K562 (cell line): ENCODE measurements around the gene NTN1. TPM values are rescaled to one million over a fixed set of nuclear protein-coding genes. Genes with fewer than 3 reads are reported as not detected.

Experiments used
- ATAC-seq: fragments of 200-7000 bp; cut with Tn5 transposase; 3 replicates; pipeline ENCODE4 v1.9.1; 2020; ENCODE audit warnings: moderate library complexity
- BruUV-seq: library from RNA; stranded (reverse); fragments of 400-500 nt; replicated peaks from 2 replicates; lab custom pipeline; 2021; lab: Mats Ljungman, UMichigan
- CTCF ChIA-PET: fragments of 300-600 bp; formaldehyde crosslinking; extraction: SDS; loops from one replicate; lab custom pipeline; 2021; ENCODE audit warnings: low intra/inter-chr PET ratio; lab: Yijun Ruan, JAX
- POLR2A ChIA-PET: fragments of 300-600, 350-650 bp; sonication (Branson Sonifier 250); formaldehyde crosslinking; extraction: SDS; loops from one replicate; lab custom pipeline; 2021; ENCODE audit warnings: antibody characterized with exemption, inconsistent platforms; lab: Yijun Ruan, JAX
- DNase-seq, 4 experiments: peaks; one replicate each; pipeline versions ENCODE4 v3.0.0 to v3.0.0-alpha.2; 2011 to 2018; ENCODE audit warnings: low spot score in 3 of 4, mixed read lengths in 3 of 4; ENCODE audit errors: extremely low read depth in 1 of 4
- FAIRE-seq: peaks from 2 replicates; lab custom pipeline; 2011; peaks lifted over from hg19 to GRCh38; lab: Jason Lieb, UNC
- H2AFZ ChIP-seq: 2 replicates; pipeline ENCODE4 v1.6.0; 2011; ENCODE audit warnings: low read depth, low read length, control low read depth, inconsistent platforms
- H3K27ac ChIP-seq: fragments of 200-600 bp; 3 replicates; pipeline ENCODE4 v1.8.0; 2011; ENCODE audit warnings: low read depth, mild to moderate bottlenecking, control low read depth, inconsistent platforms, low read length, moderate library complexity, mixed read lengths; ENCODE audit errors: extremely low read depth
- H3K27me3 ChIP-seq, 2 experiments: fragments of 300-600 bp in 1 of 2; 2 replicates in 1 of 2; 3 replicates in 1 of 2; pipeline versions ENCODE4 v1.6.0 to v1.8.0; 2011; ENCODE audit warnings: inconsistent platforms in 2 of 2, low read length in 2 of 2, mild to moderate bottlenecking in 1 of 2, mixed read lengths in 1 of 2, moderate library complexity in 1 of 2; ENCODE audit not compliant: control insufficient read depth in 2 of 2, insufficient read depth in 2 of 2
- H3K36me3 ChIP-seq: fragments of 300-600 bp; 3 replicates; pipeline ENCODE4 v1.8.0; 2011; ENCODE audit warnings: mild to moderate bottlenecking, low read length, inconsistent platforms; ENCODE audit not compliant: control insufficient read depth, insufficient read depth
- H3K4me1 ChIP-seq, 2 experiments: fragments of 200-600 bp in 1 of 2; replicated peaks in 1 of 2; 2 replicates in 1 of 2; 3 replicates in 1 of 2; pipeline versions ENCODE4 v1.5.1 to v1.8.0; 2011; ENCODE audit warnings: inconsistent platforms in 2 of 2, low read length in 2 of 2, mild to moderate bottlenecking in 1 of 2, mixed read lengths in 1 of 2, moderate library complexity in 1 of 2; ENCODE audit not compliant: control insufficient read depth in 2 of 2, insufficient read depth in 2 of 2
- H3K4me2 ChIP-seq: 2 replicates; pipeline ENCODE4 v1.6.1; 2011; ENCODE audit warnings: low read length, control low read depth, inconsistent platforms, mixed read lengths; ENCODE audit not compliant: insufficient read depth
- H3K4me3 ChIP-seq: fragments of 200-600 bp; sonication (generic), shearing (Covaris generic); 2 replicates; pipeline ENCODE4 v1.5.1; 2016; ENCODE audit warnings: control low read depth, inconsistent platforms
- H3K79me2 ChIP-seq: fragments of 200-600 bp; 3 replicates; pipeline ENCODE4 v1.8.0; 2011; ENCODE audit warnings: low read length, inconsistent platforms; ENCODE audit not compliant: control insufficient read depth, insufficient read depth
- H3K9ac ChIP-seq, 2 experiments: 2 replicates each; pipeline versions ENCODE4 v1.6.0 to v1.6.1; 2011; ENCODE audit warnings: low read depth in 2 of 2, low read length in 2 of 2, control low read depth in 1 of 2, inconsistent platforms in 1 of 2, mild to moderate bottlenecking in 1 of 2, mixed read lengths in 1 of 2; ENCODE audit not compliant: insufficient read depth in 1 of 2
- H3K9me1 ChIP-seq: one replicate; pipeline ENCODE4 v1.6.0; 2011; ENCODE audit warnings: inconsistent platforms, mild to moderate bottlenecking, low read length, moderate library complexity; ENCODE audit not compliant: control insufficient read depth, insufficient read depth
- H3K9me3 ChIP-seq: replicated peaks from 2 replicates; pipeline ENCODE4 v1.5.1; 2011; ENCODE audit warnings: low read depth, low read length, inconsistent platforms; ENCODE audit not compliant: control insufficient read depth, insufficient read depth
- H4K20me1 ChIP-seq: replicated peaks from 2 replicates; pipeline ENCODE4 v1.6.1; 2011; ENCODE audit warnings: low read length, inconsistent platforms, mixed read lengths; ENCODE audit not compliant: control insufficient read depth, insufficient read depth
- GTF2F1 ChIP-seq: IDR thresholded peaks from 2 replicates; pipeline ENCODE4 v1.6.1; 2011; ENCODE audit warnings: low read depth, low read length, improper control_type of control experiment
- HDAC1 ChIP-seq, 2 experiments: fragments of 450-650 bp; IDR thresholded peaks; 2 replicates each; pipeline ENCODE4 v1.6.1; 2016 to 2017; ENCODE audit warnings: inconsistent platforms in 1 of 2, mild to moderate bottlenecking in 1 of 2, moderate library complexity in 1 of 2
- KLF1 ChIP-seq: fragments of 450-650 bp; IDR thresholded peaks from 2 replicates; pipeline ENCODE4 v1.6.1; 2016; ENCODE audit warnings: missing genetic modification characterization, missing compliant biosample characterization
- WGBS: fragments of 100-300 bp; shearing (Covaris generic); methylation state at CpG from one replicate; pipeline ENCODE4 v1.1.6; 2016; ENCODE audit warnings: low coverage, mixed read lengths; ENCODE audit not compliant: insufficient coverage; ENCODE audit errors: missing lambda C conversion rate; 5-methylcytosine and 5-hydroxymethylcytosine counted together
- in situ Hi-C: fragments of 300-500 bp; cut with MboI; formaldehyde crosslinking; loops from 4 replicates; pipeline ENCODE4 v1.15.0; 2018; ENCODE audit warnings: inconsistent platforms, mixed read lengths
- intact Hi-C: fragments of 100-400 bp; cut with micrococcal nuclease; formaldehyde crosslinking; loops from 2 replicates; pipeline ENCODE4 v1.14.2; 2022
- polyA plus RNA-seq, 8 experiments: library from polyadenylated mRNA; depleted of rRNA in 4 of 8; stranded (reverse) in 5 of 8; unstranded in 3 of 8; fragments of >200 nt; fragmentation: Nextera tagmentation in 2 of 8; fragmentation: Illumina TruSeq in 1 of 8; extraction: Ambion mirVana in 2 of 8; extraction: Trizol in 1 of 8; gene quantifications; 2 replicates each; pipeline versions ENCODE4 v1.2.1 to v1.2.3, GENCODE V29; 2011 to 2014; ENCODE audit warnings: inconsistent platforms in 1 of 8, missing spikeins in 1 of 8
- total RNA-seq, 7 experiments: library from RNA; depleted of rRNA in 6 of 7; stranded (reverse); fragments of >200 nt in 6 of 7; fragmentation: Illumina TruSeq in 2 of 7; extraction: Trizol in 2 of 7; gene quantifications; 2 replicates each; pipeline versions ENCODE4 v1.2.1 to v1.2.3, GENCODE V29; 2011 to 2021; ENCODE audit warnings: low replicate concordance in 1 of 7
- TF ChIP-seq, protein P1 (sequence below), 2 experiments: fragments of 200-800 bp in 1 of 2; sonication (Bioruptor generic) in 1 of 2; sonication (generic) in 1 of 2; formaldehyde crosslinking in 1 of 2; IDR thresholded peaks in 1 of 2; conservative IDR thresholded peaks in 1 of 2; 2 replicates each; pipeline versions ENCODE4 v1.5.0 to v1.6.1; 2016 to 2020; ENCODE audit warnings: missing compliant biosample characterization in 1 of 2, missing genetic modification characterization in 1 of 2, missing genetic modification reagents in 1 of 2

NTN1 gene
- total and polyA plus RNA-seq, 9 of the 15 experiments (the other 6 are each of a cell fraction or from before 2014, with no cell fraction given), result 0.02 TPM; not detected in 8

- in situ Hi-C loops, result no loop called here
Observed at GRCh38 chr17:9284884-9285283, 263.6 kb downstream of the NTN1 start.

More at GRCh38 chr17:9284884-9285283, 263.6 kb downstream of the NTN1 start:
- Histone ChIP-seq H3K4me2 (no peak overlapping the region), H3K27ac (no peak overlapping the region), H2AFZ (no peak overlapping the region), H3K9me1 (no peaks in the 10 kb centered on the region), H4K20me1 (no peaks in the 10 kb centered on the region), H3K27me3 (peaks cover 0 to 5% of the 10 kb centered on the region in 2 experiments; a peak in 2 of 5 replicates), H3K9ac (no peak overlapping the region), H3K79me2 (no peaks in the 10 kb centered on the region), H3K4me3 (no peak overlapping the region), H3K9me3 (no peaks in the 10 kb centered on the region), H3K36me3 (no peaks in the 10 kb centered on the region), H3K4me1 (no peaks in the 10 kb centered on the region)
- BruUV-seq, result no TSS peak
- ChIA-PET CTCF (no interaction called here), POLR2A (no interaction called here)
- intact Hi-C loops, result no loop called here
- ATAC-seq (no peak), DNase-seq (no peak), FAIRE-seq (no peak)
- WGBS, result 3% methylated on average over 4 of the region's 4 CpGs
- TF ChIP-seq, protein P1, sequence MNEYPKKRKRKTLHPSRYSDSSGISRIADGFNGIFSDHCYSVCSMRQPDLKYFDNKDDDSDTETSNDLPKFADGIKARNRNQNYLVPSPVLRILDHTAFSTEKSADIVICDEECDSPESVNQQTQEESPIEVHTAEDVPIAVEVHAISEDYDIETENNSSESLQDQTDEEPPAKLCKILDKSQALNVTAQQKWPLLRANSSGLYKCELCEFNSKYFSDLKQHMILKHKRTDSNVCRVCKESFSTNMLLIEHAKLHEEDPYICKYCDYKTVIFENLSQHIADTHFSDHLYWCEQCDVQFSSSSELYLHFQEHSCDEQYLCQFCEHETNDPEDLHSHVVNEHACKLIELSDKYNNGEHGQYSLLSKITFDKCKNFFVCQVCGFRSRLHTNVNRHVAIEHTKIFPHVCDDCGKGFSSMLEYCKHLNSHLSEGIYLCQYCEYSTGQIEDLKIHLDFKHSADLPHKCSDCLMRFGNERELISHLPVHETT (CRISPR knock-in tag; conservative IDR thresholded peaks at IDR 0.05 in 1 of 2, IDR thresholded peaks at IDR 0.05 in 1 of 2), result no peak
- TF ChIP-seq GTF2F1 (no peak), KLF1 (tag) (no peak), HDAC1 (IDR thresholded peaks at IDR 0.05) (no peak)
